ENCODE measurements around the gene PLPPR5.
A peak's percentile ranks its signal among the peaks of the same experiment; 100 is the strongest.

Gene PLPPR5

DNA sequence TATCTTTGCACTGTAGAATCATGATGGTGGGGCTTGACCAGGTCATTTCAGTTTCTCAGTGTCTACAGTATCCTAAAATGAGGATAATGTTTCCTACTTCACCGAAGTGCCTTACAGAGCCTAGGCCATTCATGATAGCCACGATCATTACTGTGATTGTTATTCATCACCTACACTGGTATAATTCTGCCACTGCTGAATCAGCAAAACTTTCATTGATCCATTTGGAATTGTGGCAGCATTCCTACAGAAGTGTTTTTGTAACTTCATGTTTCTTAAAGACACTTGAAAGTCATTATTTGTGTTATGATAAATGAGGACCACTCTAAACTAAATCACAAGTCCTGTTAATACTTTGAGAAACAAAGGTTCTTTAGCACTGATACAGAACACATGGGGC is 6.0 kb upstream of the PLPPR5 start:
- H3K36me3 ChIP-seq, result no peaks in the 10 kb centered on the region
- DNase-seq, result no peak
- TF ChIP-seq, protein P1, sequence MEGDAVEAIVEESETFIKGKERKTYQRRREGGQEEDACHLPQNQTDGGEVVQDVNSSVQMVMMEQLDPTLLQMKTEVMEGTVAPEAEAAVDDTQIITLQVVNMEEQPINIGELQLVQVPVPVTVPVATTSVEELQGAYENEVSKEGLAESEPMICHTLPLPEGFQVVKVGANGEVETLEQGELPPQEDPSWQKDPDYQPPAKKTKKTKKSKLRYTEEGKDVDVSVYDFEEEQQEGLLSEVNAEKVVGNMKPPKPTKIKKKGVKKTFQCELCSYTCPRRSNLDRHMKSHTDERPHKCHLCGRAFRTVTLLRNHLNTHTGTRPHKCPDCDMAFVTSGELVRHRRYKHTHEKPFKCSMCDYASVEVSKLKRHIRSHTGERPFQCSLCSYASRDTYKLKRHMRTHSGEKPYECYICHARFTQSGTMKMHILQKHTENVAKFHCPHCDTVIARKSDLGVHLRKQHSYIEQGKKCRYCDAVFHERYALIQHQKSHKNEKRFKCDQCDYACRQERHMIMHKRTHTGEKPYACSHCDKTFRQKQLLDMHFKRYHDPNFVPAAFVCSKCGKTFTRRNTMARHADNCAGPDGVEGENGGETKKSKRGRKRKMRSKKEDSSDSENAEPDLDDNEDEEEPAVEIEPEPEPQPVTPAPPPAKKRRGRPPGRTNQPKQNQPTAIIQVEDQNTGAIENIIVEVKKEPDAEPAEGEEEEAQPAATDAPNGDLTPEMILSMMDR (IDR thresholded peaks at IDR 0.05; ENCODE audit: low read depth, low read length), result no peak

DNA sequence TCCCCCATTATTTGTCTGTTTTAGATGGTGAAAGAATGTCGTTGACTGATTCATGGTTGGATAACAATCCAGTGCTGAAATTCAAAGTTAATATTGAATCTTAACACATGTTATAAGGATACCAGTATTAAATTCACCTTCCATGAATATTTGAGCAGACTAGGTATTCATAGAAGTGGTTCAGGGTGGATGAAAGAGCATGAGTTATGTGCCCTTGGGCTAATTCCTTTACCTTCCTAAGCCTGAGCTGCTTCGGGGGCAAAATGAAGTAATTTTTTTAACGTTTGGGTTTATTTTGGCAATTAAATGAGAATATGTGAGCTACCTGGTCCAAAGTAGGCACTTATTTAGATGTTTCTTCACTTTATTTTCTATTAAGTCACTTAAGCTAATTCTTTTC is 2.7 kb upstream of the PLPPR5 start:
- no peaks in the 10 kb centered on the region for H3K27me3 ChIP-seq
- TF ChIP-seq, protein P1 (IDR thresholded peaks at IDR 0.05; ENCODE audit: low read depth, low read length), result no peak
- H3K36me3 ChIP-seq, result no peaks in the 10 kb centered on the region
- H3K9me3 ChIP-seq, result no peaks in the 10 kb centered on the region
- no peak for DNase-seq
- no peak overlapping the region for H3K4me3 ChIP-seq (ENCODE audit: low read depth, low read length)
- peaks cover 4% of the 10 kb centered on the region for H3K4me1 ChIP-seq

More for the DNA sequence above, 6.0 kb upstream of the PLPPR5 start:
- no peak overlapping the region for H3K4me3 ChIP-seq (ENCODE audit: low read depth, low read length)
- H3K27me3 ChIP-seq, result no peaks in the 10 kb centered on the region
- H3K4me1 ChIP-seq, result peaks cover 2% of the 10 kb centered on the region
- no peaks in the 10 kb centered on the region for H3K9me3 ChIP-seq

DNA sequence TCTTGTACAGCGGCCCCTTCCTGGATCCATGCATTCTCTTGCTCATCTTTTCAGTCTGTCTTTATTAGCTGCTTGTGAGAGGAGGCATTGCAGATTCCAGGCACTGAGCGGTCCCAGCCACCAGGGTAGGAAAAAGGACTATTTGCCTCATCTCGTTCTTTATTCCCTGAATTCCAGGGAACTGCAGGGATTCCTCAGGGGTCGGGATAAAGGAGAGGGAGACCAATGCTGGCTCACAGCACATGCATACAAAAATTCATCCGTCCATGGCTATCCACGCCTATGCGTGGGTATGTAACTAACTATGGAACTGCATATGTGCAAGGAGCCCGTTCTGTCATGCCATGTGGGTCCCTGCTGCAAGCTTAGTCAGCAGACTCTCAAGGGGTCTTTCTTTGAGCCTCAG is 879 bp upstream of the PLPPR5 start:
- DNase-seq, result peak; percentile 42
- H3K4me1 ChIP-seq, result peaks cover 4% of the 10 kb centered on the region
- H3K4me3 ChIP-seq (ENCODE audit: low read depth, low read length), result peak overlapping the region; percentile 94

DNA sequence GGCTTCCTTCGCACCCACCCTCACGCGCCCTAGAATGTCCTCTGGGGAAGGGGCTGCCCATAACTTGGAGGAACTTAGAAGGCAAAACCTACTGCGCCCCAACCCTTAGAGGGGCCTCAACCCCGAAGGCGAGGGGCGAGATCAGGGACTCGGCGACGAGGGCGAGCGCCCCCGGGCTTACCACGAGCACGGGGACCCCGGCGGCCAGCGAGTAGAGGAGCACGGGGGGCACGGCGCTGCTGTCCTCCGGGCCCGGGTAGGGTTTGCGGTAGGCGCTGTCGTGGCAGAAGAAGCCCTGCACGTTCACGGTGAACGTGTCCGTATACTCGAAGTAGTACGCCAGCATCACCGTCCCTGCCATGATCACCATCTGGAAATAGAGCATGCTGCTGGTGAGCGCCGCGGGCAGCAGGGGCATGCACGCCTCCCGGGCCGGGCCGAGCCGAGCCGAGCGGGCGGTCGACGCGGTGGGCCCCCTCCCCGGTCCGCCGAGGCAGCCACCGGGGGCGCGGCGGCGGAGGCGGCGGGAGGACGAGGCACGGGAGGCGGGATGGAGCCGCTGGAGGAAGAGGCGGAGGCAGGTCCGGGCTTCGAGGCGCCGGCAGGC is 304 bp downstream of the PLPPR5 start:
- Histone ChIP-seq H3K27me3 (no peaks in the 10 kb centered on the region), H3K9me3 (no peaks in the 10 kb centered on the region), H3K4me3 (ENCODE audit: low read depth, low read length) (peak overlapping the region; percentile 94), H3K36me3 (no peaks in the 10 kb centered on the region; the same call in 1 of the 2 replicates), H3K4me1 (peaks cover 4% of the 10 kb centered on the region)
- TF ChIP-seq, protein P1 (IDR thresholded peaks at IDR 0.05; ENCODE audit: low read depth, low read length), result no peak
- peak; percentile 72 for DNase-seq

More for the DNA sequence above, 879 bp upstream of the PLPPR5 start:
- no peaks in the 10 kb centered on the region for H3K9me3 ChIP-seq
- TF ChIP-seq, protein P1 (IDR thresholded peaks at IDR 0.05; ENCODE audit: low read depth, low read length), result peak; percentile 27; the same call in 1 of the 2 replicates
- no peaks in the 10 kb centered on the region for H3K27me3 ChIP-seq
- H3K36me3 ChIP-seq, result no peaks in the 10 kb centered on the region

DNA sequence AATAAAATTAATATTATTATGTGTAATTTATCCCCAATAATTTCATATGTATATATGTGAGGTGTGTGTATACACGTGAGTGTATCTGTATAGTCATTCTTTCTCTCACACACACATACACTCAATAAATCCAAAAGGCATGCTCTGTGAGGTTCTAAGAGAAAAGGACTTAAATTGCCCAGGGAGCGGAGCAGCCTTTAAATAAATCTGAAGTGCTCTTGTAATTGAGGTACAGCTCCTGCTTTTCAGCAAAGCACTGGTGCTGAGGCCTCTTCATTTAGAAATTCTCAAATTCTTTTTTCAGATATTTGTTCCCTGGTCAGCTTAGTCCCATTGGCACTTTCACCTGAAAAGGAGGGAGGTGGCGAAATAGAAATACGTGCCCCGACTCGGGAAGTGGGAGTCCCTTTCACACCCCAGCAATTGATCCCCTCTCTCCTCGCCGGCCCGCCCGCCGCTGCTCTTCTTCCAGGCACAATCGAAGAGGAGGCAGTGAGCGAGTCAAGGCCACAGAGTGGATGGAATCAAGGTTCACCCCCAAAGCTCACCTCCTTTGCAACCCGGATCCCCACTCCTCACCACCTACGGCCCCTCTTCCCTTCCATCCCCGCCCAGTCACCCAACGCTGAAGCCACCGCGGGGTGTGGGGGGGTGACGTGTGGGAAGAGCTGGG is 944 bp downstream of the PLPPR5 start:
- Histone ChIP-seq H3K9me3 (no peaks in the 10 kb centered on the region), H3K27me3 (no peaks in the 10 kb centered on the region), H3K36me3 (no peaks in the 10 kb centered on the region; the same call in 1 of the 2 replicates), H3K4me3 (ENCODE audit: low read depth, low read length) (peak overlapping the region; percentile 94), H3K4me1 (peaks cover 4% of the 10 kb centered on the region)
- TF ChIP-seq, protein P1 (IDR thresholded peaks at IDR 0.05; ENCODE audit: low read depth, low read length), result no peak
- peak; percentile 26 for DNase-seq

DNA sequence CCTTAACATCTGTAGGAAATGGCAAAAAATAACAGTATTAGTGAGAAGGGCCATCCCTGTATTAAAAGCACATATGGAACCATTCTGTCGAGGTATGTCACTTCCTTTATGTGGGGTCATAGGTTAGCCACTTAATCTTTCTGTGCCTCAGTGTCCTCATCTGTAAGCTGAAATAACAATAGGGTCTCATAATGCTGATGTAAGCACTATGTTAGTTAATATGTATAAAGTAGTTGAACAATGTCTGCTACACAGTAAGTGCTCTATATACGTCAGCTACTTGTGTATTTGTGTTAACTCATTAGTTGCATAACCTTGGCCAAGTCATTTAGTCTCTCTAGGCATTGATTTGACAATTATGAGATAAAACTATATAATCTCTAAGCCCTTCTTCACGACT is 11.8 kb downstream of the PLPPR5 start:
- Histone ChIP-seq H3K27me3 (no peaks in the 10 kb centered on the region), H3K9me3 (no peaks in the 10 kb centered on the region), H3K36me3 (peaks cover 3% of the 10 kb centered on the region; the same call in 1 of the 2 replicates), H3K4me3 (ENCODE audit: low read depth, low read length) (no peak overlapping the region), H3K4me1 (peaks cover 41% of the 10 kb centered on the region)
- TF ChIP-seq, protein P1 (IDR thresholded peaks at IDR 0.05; ENCODE audit: low read depth, low read length), result no peak
- DNase-seq, result no peak
